Osteoblast (primary cell): ENCODE data around the gene MBTPS1. TPM values are rescaled to one million over a fixed set of nuclear protein-coding genes. Genes with fewer than 3 reads are reported as not detected.

Experiments
- DNase-seq: peaks from one replicate; pipeline ENCODE4 v3.0.0; 2011; ENCODE audit warnings: low spot score, mixed read lengths; ENCODE audit not compliant: insufficient read length; ENCODE audit errors: missing footprints
- H2AFZ ChIP-seq: 2 replicates; pipeline ENCODE4 v1.6.0; 2011; ENCODE audit warnings: mild to moderate bottlenecking, low read length
- H3K27ac ChIP-seq: 2 replicates; pipeline ENCODE4 v1.5.1; 2011; ENCODE audit warnings: mild to moderate bottlenecking, low read depth, low read length, moderate library complexity
- H3K27me3 ChIP-seq: 2 replicates; pipeline ENCODE4 v1.6.0; 2012; ENCODE audit warnings: mild to moderate bottlenecking, control low read depth, inconsistent platforms, low read length, moderate library complexity; ENCODE audit not compliant: insufficient read depth
- H3K36me3 ChIP-seq: 2 replicates; pipeline ENCODE4 v1.5.1; 2011; ENCODE audit warnings: mild to moderate bottlenecking, low read length, control low read depth, moderate library complexity; ENCODE audit not compliant: insufficient read depth
- H3K4me1 ChIP-seq: 2 replicates; pipeline ENCODE4 v1.5.1; 2011; ENCODE audit warnings: mild to moderate bottlenecking, low read length, control low read depth, moderate library complexity; ENCODE audit not compliant: insufficient read depth
- H3K4me2 ChIP-seq: 2 replicates; pipeline ENCODE4 v1.6.0; 2011; ENCODE audit warnings: mild to moderate bottlenecking, low read length; ENCODE audit not compliant: insufficient read depth
- H3K4me3 ChIP-seq: fragments of 200-600 bp; sonication (generic); 3 replicates; pipeline ENCODE4 v1.5.1; 2012; ENCODE audit warnings: mild to moderate bottlenecking, low read length, inconsistent platforms; ENCODE audit not compliant: insufficient read depth
- H3K79me2 ChIP-seq: 2 replicates; pipeline ENCODE4 v1.6.0; 2012; ENCODE audit warnings: mild to moderate bottlenecking, low read length, control low read depth, inconsistent platforms; ENCODE audit not compliant: insufficient read depth
- H3K9me3 ChIP-seq: 2 replicates; pipeline ENCODE4 v1.5.1; 2011; ENCODE audit warnings: low read depth, low read length, control low read depth
- H4K20me1 ChIP-seq: 2 replicates; pipeline ENCODE4 v1.6.0; 2012; ENCODE audit warnings: mild to moderate bottlenecking, low read length, control low read depth; ENCODE audit not compliant: insufficient read depth
- total RNA-seq: library from RNA; depleted of rRNA; stranded (reverse); fragments of >200 nt; gene quantifications from 2 replicates; pipeline ENCODE4 v1.2.3, GENCODE V29; 2012
- TF ChIP-seq, protein P1 (sequence below): IDR thresholded peaks from 2 replicates; pipeline ENCODE4 v1.5.1; 2011; ENCODE audit warnings: mild to moderate bottlenecking, low read depth, low read length, moderate library complexity; ENCODE audit errors: extremely low read depth

The MBTPS1 gene
- total RNA-seq, 1 donor, result 114 TPM

GRCh38 chr16:84040823-84041820, 75.6 kb downstream of the MBTPS1 start:
- TF ChIP-seq, protein P1, sequence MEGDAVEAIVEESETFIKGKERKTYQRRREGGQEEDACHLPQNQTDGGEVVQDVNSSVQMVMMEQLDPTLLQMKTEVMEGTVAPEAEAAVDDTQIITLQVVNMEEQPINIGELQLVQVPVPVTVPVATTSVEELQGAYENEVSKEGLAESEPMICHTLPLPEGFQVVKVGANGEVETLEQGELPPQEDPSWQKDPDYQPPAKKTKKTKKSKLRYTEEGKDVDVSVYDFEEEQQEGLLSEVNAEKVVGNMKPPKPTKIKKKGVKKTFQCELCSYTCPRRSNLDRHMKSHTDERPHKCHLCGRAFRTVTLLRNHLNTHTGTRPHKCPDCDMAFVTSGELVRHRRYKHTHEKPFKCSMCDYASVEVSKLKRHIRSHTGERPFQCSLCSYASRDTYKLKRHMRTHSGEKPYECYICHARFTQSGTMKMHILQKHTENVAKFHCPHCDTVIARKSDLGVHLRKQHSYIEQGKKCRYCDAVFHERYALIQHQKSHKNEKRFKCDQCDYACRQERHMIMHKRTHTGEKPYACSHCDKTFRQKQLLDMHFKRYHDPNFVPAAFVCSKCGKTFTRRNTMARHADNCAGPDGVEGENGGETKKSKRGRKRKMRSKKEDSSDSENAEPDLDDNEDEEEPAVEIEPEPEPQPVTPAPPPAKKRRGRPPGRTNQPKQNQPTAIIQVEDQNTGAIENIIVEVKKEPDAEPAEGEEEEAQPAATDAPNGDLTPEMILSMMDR, result no peak
- Histone ChIP-seq H2AFZ (no peak overlapping the region), H3K36me3 (no peaks in the 10 kb centered on the region), H3K79me2 (no peaks in the 10 kb centered on the region), H4K20me1 (no peaks in the 10 kb centered on the region), H3K9me3 (peaks cover 2% of the 10 kb centered on the region), H3K4me3 (no peak overlapping the region), H3K4me2 (no peak overlapping the region), H3K27ac (no peak overlapping the region), H3K27me3 (peaks cover 40% of the 10 kb centered on the region), H3K4me1 (no peaks in the 10 kb centered on the region)
- peak; percentile 94 for DNase-seq

DNA sequence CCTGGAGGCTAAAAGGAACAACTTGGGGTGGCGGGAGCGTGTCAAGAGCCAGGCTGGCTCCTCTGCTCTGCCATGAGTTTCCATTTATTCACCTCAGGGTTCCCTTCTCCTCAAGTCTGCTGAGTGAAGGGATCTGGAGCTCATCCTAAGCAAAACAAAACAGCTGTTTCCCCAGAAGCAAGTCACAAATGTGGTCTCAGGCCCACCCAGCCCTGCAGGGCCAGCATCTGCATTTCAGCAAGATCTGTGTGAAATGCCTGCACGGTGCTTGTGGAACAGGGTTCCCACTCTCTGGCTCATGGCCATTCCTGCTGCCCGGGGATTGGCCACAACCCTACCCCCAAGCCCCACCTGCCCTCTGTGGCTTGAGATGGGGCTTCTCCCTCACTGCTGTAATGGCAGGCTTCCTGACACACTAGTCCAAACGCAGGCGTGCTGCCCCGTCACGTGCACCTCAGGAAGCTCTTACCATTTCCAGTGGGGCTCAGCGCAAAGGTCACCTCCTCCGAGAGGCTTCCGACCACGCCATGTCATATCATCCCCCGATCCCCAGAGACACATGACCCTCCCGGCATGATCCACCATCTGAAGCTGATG, 76.4 kb downstream of the MBTPS1 start:
- Histone ChIP-seq H3K4me1 (no peaks in the 10 kb centered on the region), H3K4me3 (no peak overlapping the region), H3K4me2 (no peak overlapping the region), H3K9me3 (peaks cover 9% of the 10 kb centered on the region), H3K36me3 (no peaks in the 10 kb centered on the region), H3K79me2 (no peaks in the 10 kb centered on the region), H3K27me3 (peaks cover 44% of the 10 kb centered on the region), H3K27ac (no peak overlapping the region), H4K20me1 (no peaks in the 10 kb centered on the region), H2AFZ (no peak overlapping the region)
- peak; percentile 65 for DNase-seq
- TF ChIP-seq, protein P1, result no peak

- Histone ChIP-seq H2AFZ (no peak overlapping the region), H3K4me1 (no peaks in the 10 kb centered on the region), H3K4me3 (no peak overlapping the region), H3K4me2 (no peak overlapping the region), H3K27ac (no peak overlapping the region), H3K27me3 (peaks cover 40% of the 10 kb centered on the region), H3K36me3 (no peaks in the 10 kb centered on the region), H3K79me2 (no peaks in the 10 kb centered on the region), H4K20me1 (no peaks in the 10 kb centered on the region), H3K9me3 (peaks cover 9% of the 10 kb centered on the region)
- TF ChIP-seq, protein P1, result no peak
- DNase-seq, result peak; percentile 52
These were observed 77.0 kb downstream of the MBTPS1 start for GRCh38 chr16:84039696-84040095.

- DNase-seq, result peak; percentile 84
- H4K20me1 ChIP-seq, result no peaks in the 10 kb centered on the region
- no peak overlapping the region for H3K27ac ChIP-seq
- H3K4me1 ChIP-seq, result no peaks in the 10 kb centered on the region
- H3K36me3 ChIP-seq, result no peaks in the 10 kb centered on the region
- H2AFZ ChIP-seq, result no peak overlapping the region
- H3K27me3 ChIP-seq, result peaks cover 34% of the 10 kb centered on the region
- TF ChIP-seq, protein P1, result no peak
- H3K9me3 ChIP-seq, result peaks cover 9% of the 10 kb centered on the region
- H3K4me2 ChIP-seq, result no peak overlapping the region
- H3K4me3 ChIP-seq, result no peak overlapping the region
- H3K79me2 ChIP-seq, result no peaks in the 10 kb centered on the region
These were observed 78.3 kb downstream of the MBTPS1 start for GRCh38 chr16:84038469-84038868.
